Adrenal gland (tissue), 12 donors: ENCODE results near the gene EI24. TPM values are rescaled to one million over a fixed set of nuclear protein-coding genes. Genes with fewer than 3 reads are reported as not detected.

ENCODE experiments used
- DNase-seq, 7 donors: peaks; one replicate each; pipeline ENCODE4 v3.0.0-alpha.2; 2019 to 2020
- H3K27ac ChIP-seq, 5 donors: fragments of 200-600 bp; sonication (generic) in 4 of 5; 1 replicate in 3 of 5; 2 replicates in 2 of 5; pipeline versions ENCODE4 v1.5.1 to v1.8.0; 2016 to 2020; ENCODE audit warnings: mild to moderate bottlenecking in 1 of 5
- H3K27me3 ChIP-seq: fragments of 200-600 bp; 2 replicates; pipeline ENCODE4 v1.8.0; 2021
- H3K36me3 ChIP-seq, 2 donors: fragments of 200-600 bp; replicated peaks in 1 of 2; 1 replicate in 1 of 2; 2 replicates in 1 of 2; pipeline versions ENCODE4 v1.5.1 to v1.8.0; 2018 to 2022
- H3K4me1 ChIP-seq, 2 donors: fragments of 200-600 bp; replicated peaks in 1 of 2; 1 replicate in 1 of 2; 2 replicates in 1 of 2; pipeline versions ENCODE4 v1.5.1 to v1.8.0; 2018 to 2021
- H3K4me3 ChIP-seq, 4 donors: fragments of 200-600 bp; sonication (generic) in 3 of 4; one replicate each; pipeline ENCODE4 v1.5.1; 2016 to 2018
- H3K9me3 ChIP-seq, 3 donors: fragments of 200-600 bp; sonication (generic) in 1 of 3; replicated peaks in 1 of 3; 1 replicate in 2 of 3; 2 replicates in 1 of 3; pipeline versions ENCODE4 v1.5.1 to v1.8.0; 2016 to 2021
- POLR2A ChIP-seq, 2 donors: fragments of 450-650 bp; IDR thresholded peaks; one replicate each; pipeline ENCODE4 v1.6.1; 2017; ENCODE audit warnings: antibody characterized with exemption in 2 of 2, mild to moderate bottlenecking in 2 of 2, moderate library complexity in 1 of 2
- WGBS, 4 donors: extraction: QIAGEN DNeasy Blood & Tissue Kit in 2 of 4; methylation state at CpG; one replicate each; pipeline versions ENCODE4 v1.1.5 to v1.1.7; 2013 to 2017; 5-methylcytosine and 5-hydroxymethylcytosine counted together
- intact Hi-C, 2 donors: fragments of 100-400 bp; cut with DNase I; formaldehyde crosslinking; loops; one replicate each; pipeline versions ENCODE4 v1.14.1 to v1.15.0; 2022 to 2023
- polyA plus RNA-seq, 3 donors: library from polyadenylated mRNA; stranded (reverse); fragments of 200-250 nt in 2 of 3; fragments of 350-450 nt in 1 of 3; fragmentation: Illumina TruSeq in 1 of 3; extraction: RNeasy Lipid Tissue Mini Kit (QIAGEN cat#74804) in 1 of 3; gene quantifications; one replicate each; pipeline ENCODE4 v1.2.3, GENCODE V29; 2013 to 2014
- total RNA-seq, 9 donors: library from RNA; depleted of rRNA in 4 of 9; stranded (reverse); fragments of >200 nt in 4 of 9; fragments of 120-200 nt in 1 of 9; fragmentation: NEBNext Ultra II Directional in 1 of 9; extraction: Animal tissue kit (Norgen Biotek cat#: 25700) in 1 of 9; gene quantifications; one replicate each; pipeline versions ENCODE4 v1.1.0 to v1.2.4, GENCODE V29; 2013 to 2023
- TF ChIP-seq, protein P1 (sequence below), 6 experiments: fragments of 450-650 bp in 4 of 6; fragments of 200-600 bp in 2 of 6; sonication (generic) in 1 of 6; IDR thresholded peaks; 1 replicate in 5 of 6; 2 replicates in 1 of 6; pipeline versions ENCODE4 v1.5.1 to v1.8.0; 2016 to 2021; ENCODE audit warnings: antibody characterized with exemption in 6 of 6, mild to moderate bottlenecking in 2 of 6, moderate library complexity in 1 of 6
- donor health status: healthy with polysubstance abuse.
- donor health status: Bipolar disorder and iron deficiency.
- donor health status: DM: yes; HTN: yes; CAD: no.
- donor health status: DM: no; HTN: no; CAD: no.
- donor health status: DM: no; HTN: no; CAD: no.
- donor health status: DM: yes; HTN: yes; CAD: no.

EI24 gene
- total and polyA plus RNA-seq, 12 donors, result 19.0 to 65.6 (median 46.7) TPM

GRCh38 chr11:125603207-125603606, 33.9 kb downstream of the EI24 start:
- intact Hi-C loops, result no loop called here
- no peak overlapping the region for H3K4me3 ChIP-seq
- H3K36me3 ChIP-seq, result peaks cover 0 to 95% of the 10 kb centered on the region in 2 donors

GRCh38 chr11:125605417-125605816, 36.1 kb downstream of the EI24 start:
- H3K27ac ChIP-seq, result no peak overlapping the region
- no peak overlapping the region for H3K4me3 ChIP-seq
- H3K4me1 ChIP-seq, result no peaks in the 10 kb centered on the region
- peaks cover 0 to 97% of the 10 kb centered on the region in 2 donors for H3K36me3 ChIP-seq
- H3K9me3 ChIP-seq, result no peaks in the 10 kb centered on the region
- TF ChIP-seq POLR2A (IDR thresholded peaks at IDR 0.05), result no peak
- TF ChIP-seq, protein P1, sequence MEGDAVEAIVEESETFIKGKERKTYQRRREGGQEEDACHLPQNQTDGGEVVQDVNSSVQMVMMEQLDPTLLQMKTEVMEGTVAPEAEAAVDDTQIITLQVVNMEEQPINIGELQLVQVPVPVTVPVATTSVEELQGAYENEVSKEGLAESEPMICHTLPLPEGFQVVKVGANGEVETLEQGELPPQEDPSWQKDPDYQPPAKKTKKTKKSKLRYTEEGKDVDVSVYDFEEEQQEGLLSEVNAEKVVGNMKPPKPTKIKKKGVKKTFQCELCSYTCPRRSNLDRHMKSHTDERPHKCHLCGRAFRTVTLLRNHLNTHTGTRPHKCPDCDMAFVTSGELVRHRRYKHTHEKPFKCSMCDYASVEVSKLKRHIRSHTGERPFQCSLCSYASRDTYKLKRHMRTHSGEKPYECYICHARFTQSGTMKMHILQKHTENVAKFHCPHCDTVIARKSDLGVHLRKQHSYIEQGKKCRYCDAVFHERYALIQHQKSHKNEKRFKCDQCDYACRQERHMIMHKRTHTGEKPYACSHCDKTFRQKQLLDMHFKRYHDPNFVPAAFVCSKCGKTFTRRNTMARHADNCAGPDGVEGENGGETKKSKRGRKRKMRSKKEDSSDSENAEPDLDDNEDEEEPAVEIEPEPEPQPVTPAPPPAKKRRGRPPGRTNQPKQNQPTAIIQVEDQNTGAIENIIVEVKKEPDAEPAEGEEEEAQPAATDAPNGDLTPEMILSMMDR (IDR thresholded peaks at IDR 0.05), result no peak
- intact Hi-C loops, result no loop called here
- no peaks in the 10 kb centered on the region for H3K27me3 ChIP-seq
- DNase-seq, result no peak

More at GRCh38 chr11:125603207-125603606, 33.9 kb downstream of the EI24 start:
- no peaks in the 10 kb centered on the region for H3K4me1 ChIP-seq
- TF ChIP-seq POLR2A (IDR thresholded peaks at IDR 0.05), result no peak
- TF ChIP-seq, protein P1 (IDR thresholded peaks at IDR 0.05), result no peak
- no peak for DNase-seq
- H3K9me3 ChIP-seq, result no peaks in the 10 kb centered on the region
- H3K27me3 ChIP-seq, result no peaks in the 10 kb centered on the region
- no peak overlapping the region for H3K27ac ChIP-seq
- 66 to 71% (median 68%) methylated on average over 3 of the region's 3 CpGs for WGBS, 4 donors

GRCh38 chr11:125609545-125609944, 40.3 kb downstream of the EI24 start:
- intact Hi-C loops, result no loop called here
- Histone ChIP-seq H3K27ac (no peak overlapping the region), H3K4me1 (no peaks in the 10 kb centered on the region), H3K36me3 (peaks cover 0 to 100% of the 10 kb centered on the region in 2 donors), H3K4me3 (no peak overlapping the region), H3K9me3 (no peaks in the 10 kb centered on the region), H3K27me3 (no peaks in the 10 kb centered on the region)
- WGBS, 4 donors, result 69 to 88% (median 80%) methylated on average over 7 of the region's 7 CpGs
- DNase-seq, result no peak
- TF ChIP-seq, protein P1 (IDR thresholded peaks at IDR 0.05), result no peak
- no peak for TF ChIP-seq POLR2A (IDR thresholded peaks at IDR 0.05)

DNA sequence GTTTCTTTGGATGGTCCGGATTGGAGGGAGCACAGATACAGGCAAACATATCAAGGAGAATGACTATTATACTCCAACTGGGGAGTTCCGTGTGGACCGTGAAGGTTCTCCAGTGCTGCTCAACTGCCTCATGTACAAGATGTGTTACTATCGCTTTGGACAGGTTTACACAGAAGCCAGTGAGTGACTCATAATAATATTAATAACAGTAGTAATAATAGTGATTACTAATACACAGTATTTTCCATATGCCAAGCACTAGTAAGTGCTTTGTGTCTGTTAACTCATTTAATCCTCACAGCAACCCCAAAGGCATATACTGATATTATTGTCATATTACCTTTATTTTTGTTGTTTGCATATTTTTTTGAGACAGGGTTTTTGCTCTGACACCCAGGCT, 49.1 kb downstream of the EI24 start:
- peaks cover 0 to 82% of the 10 kb centered on the region in 2 donors for H3K36me3 ChIP-seq

More for the DNA sequence above, 49.1 kb downstream of the EI24 start:
- Histone ChIP-seq H3K9me3 (no peaks in the 10 kb centered on the region), H3K4me1 (no peaks in the 10 kb centered on the region), H3K27me3 (no peaks in the 10 kb centered on the region), H3K4me3 (no peak overlapping the region), H3K27ac (no peak overlapping the region)
- WGBS, 4 donors, result 92 to 98% (median 93%) methylated on average over 4 of the region's 4 CpGs
- TF ChIP-seq, protein P1 (IDR thresholded peaks at IDR 0.05), result no peak
- TF ChIP-seq POLR2A (IDR thresholded peaks at IDR 0.05), result no peak
- DNase-seq, result no peak
- intact Hi-C loops, result no loop called here
